Progenitor cell of endocrine pancreas (in vitro differentiated cells): ENCODE measurements around the gene THPO. TPM values are rescaled to one million over a fixed set of nuclear protein-coding genes. Genes with fewer than 3 reads are reported as not detected.

Source experiments
- DNase-seq: peaks from one replicate; pipeline ENCODE4 v3.0.0; 2021; ENCODE audit warnings: low spot score; ENCODE audit not compliant: unreplicated experiment
- H3K27ac Mint-ChIP-seq: 2 replicates; pipeline ENCODE4 v1.8.0; 2021; ENCODE audit warnings: mild to moderate bottlenecking, moderate library complexity, mixed read lengths
- H3K27me3 Mint-ChIP-seq: 2 replicates; pipeline ENCODE4 v1.8.0; 2021; ENCODE audit warnings: mixed read lengths
- H3K36me3 Mint-ChIP-seq: 2 replicates; pipeline ENCODE4 v1.8.0; 2022; ENCODE audit warnings: mixed read lengths; ENCODE audit not compliant: insufficient read depth
- H3K4me1 Mint-ChIP-seq: 2 replicates; pipeline ENCODE4 v1.8.0; 2021; ENCODE audit warnings: low read depth, mixed read lengths
- H3K4me3 Mint-ChIP-seq: 2 replicates; pipeline ENCODE4 v1.8.0; 2021; ENCODE audit warnings: low read depth, mild to moderate bottlenecking, moderate library complexity, mixed read lengths
- H3K9me3 Mint-ChIP-seq: 2 replicates; pipeline ENCODE4 v1.8.0; 2021; ENCODE audit warnings: low read depth, mixed read lengths
- total RNA-seq: library from RNA; stranded (reverse); gene quantifications from 2 replicates; pipeline ENCODE4 v1.2.1, GENCODE V29; 2021
- TF ChIP-seq, protein P1 (sequence below): fragments of 200-600 bp; sonication (generic); IDR thresholded peaks from one replicate; pipeline ENCODE4 v1.5.0; 2021; ENCODE audit warnings: antibody characterized with exemption, mild to moderate bottlenecking; ENCODE audit not compliant: unreplicated experiment

The THPO gene
- total RNA-seq, 1 donor from 2014 or later, result 7.1 TPM

DNA sequence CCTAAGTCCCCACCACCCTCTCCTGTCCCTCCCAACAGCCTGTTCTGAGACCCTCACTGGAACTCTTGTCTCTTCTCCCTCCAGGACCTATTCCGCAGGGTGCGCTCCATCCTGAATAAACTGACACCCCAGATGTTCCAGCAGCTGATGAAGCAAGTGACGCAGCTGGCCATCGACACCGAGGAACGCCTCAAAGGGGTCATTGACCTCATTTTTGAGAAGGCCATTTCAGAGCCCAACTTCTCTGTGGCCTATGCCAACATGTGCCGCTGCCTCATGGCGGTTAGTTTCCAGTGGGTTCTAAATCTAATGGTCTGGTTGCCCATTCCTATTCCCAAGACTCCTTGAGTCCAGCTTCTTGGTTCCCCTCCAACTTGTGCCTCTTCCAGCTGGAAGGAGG is 54.3 kb downstream of the THPO start:
- Mint-ChIP-seq H3K27me3 (no peaks in the 10 kb centered on the region), H3K4me3 (no peak overlapping the region), H3K27ac (no peak overlapping the region), H3K4me1 (no peaks in the 10 kb centered on the region), H3K9me3 (no peaks in the 10 kb centered on the region), H3K36me3 (peaks cover 47% of the 10 kb centered on the region)
- TF ChIP-seq, protein P1, sequence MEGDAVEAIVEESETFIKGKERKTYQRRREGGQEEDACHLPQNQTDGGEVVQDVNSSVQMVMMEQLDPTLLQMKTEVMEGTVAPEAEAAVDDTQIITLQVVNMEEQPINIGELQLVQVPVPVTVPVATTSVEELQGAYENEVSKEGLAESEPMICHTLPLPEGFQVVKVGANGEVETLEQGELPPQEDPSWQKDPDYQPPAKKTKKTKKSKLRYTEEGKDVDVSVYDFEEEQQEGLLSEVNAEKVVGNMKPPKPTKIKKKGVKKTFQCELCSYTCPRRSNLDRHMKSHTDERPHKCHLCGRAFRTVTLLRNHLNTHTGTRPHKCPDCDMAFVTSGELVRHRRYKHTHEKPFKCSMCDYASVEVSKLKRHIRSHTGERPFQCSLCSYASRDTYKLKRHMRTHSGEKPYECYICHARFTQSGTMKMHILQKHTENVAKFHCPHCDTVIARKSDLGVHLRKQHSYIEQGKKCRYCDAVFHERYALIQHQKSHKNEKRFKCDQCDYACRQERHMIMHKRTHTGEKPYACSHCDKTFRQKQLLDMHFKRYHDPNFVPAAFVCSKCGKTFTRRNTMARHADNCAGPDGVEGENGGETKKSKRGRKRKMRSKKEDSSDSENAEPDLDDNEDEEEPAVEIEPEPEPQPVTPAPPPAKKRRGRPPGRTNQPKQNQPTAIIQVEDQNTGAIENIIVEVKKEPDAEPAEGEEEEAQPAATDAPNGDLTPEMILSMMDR, result no peak
- DNase-seq, result no peak

DNA sequence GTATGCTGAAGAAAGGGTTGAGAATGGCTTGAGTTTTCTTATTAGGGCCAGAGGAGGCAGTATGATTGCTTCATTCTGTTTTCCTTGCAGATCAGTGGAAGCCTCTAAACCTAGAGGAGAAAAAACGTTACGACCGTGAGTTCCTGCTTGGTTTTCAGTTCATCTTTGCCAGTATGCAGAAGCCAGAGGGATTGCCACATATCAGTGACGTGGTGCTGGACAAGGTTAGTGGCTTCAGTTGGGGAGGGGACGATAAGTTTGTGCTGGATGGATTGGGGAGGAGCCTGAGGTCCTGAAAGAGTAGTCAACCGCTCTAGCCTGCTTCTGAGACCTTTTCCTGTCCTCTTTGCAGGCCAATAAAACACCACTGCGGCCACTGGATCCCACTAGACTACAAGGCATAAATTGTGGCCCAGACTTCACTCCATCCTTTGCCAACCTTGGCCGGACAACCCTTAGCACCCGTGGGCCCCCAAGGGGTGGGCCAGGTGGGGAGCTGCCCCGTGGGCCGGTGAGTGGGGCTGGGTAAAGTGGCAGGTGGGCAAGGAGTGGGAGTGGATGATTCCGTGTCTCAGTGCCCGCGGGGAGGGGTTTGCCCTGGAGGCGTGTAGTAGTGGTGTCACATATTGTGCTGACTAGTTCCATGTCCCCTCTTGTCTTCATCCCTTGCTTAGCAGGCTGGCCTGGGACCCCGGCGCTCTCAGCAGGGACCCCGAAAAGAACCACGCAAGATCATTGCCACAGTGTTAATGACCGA is 55.1 kb downstream of the THPO start:
- H3K36me3 Mint-ChIP-seq, result peaks cover 46% of the 10 kb centered on the region

More for the DNA sequence above, 55.1 kb downstream of the THPO start:
- no peak for DNase-seq
- H3K4me1 Mint-ChIP-seq, result peaks cover under 1% of the 10 kb centered on the region
- no peaks in the 10 kb centered on the region for H3K9me3 Mint-ChIP-seq
- no peaks in the 10 kb centered on the region for H3K27me3 Mint-ChIP-seq
- H3K27ac Mint-ChIP-seq, result no peak overlapping the region
- no peak overlapping the region for H3K4me3 Mint-ChIP-seq
- TF ChIP-seq, protein P1, result no peak

Other genes starting within 250 kb of the THPO start
- 45.4 and 45.7 TPM in 2 replicates for gene EIF2B5, start 242.8 kb downstream of the THPO start, total RNA-seq
- gene DVL3, start 222.8 kb downstream of the THPO start, total RNA-seq, result 112 and 118 TPM in 2 replicates
- 213 and 223 TPM in 2 replicates for gene AP2M1, start 203.4 kb downstream of the THPO start, total RNA-seq
- 60.8 and 65.9 TPM in 2 replicates for gene ABCF3, start 192.0 kb downstream of the THPO start, total RNA-seq
- 67.9 and 71.5 TPM in 2 replicates for gene VWA5B2, start 148.6 kb downstream of the THPO start, total RNA-seq
- 34.5 and 35.3 TPM in 2 replicates for gene ALG3, start 129.2 kb downstream of the THPO start, total RNA-seq
- gene EEF1AKMT4, start 128.5 kb downstream of the THPO start, total RNA-seq, result 3.9 and 4.5 TPM in 2 replicates
- 1.3 and 1.4 TPM in 2 replicates for gene CAMK2N2, start 116.7 kb downstream of the THPO start, total RNA-seq
- gene ECE2, start 102.2 kb downstream of the THPO start, total RNA-seq, result not detected in 2 replicates
- 259 and 269 TPM in 2 replicates for gene PSMD2, start 79.0 kb downstream of the THPO start, total RNA-seq
- gene EIF4G1, start 63.6 kb downstream of the THPO start, total RNA-seq, result 333 and 341 TPM in 2 replicates
- gene FAM131A, start 40.6 kb downstream of the THPO start, total RNA-seq, result 15.4 and 17.3 TPM in 2 replicates
- gene CLCN2, start 16.6 kb downstream of the THPO start, total RNA-seq, result 21.9 and 22.4 TPM in 2 replicates
- gene POLR2H, start 16.5 kb downstream of the THPO start, total RNA-seq, result 89.3 and 90.5 TPM in 2 replicates
- 10.2 and 13.0 TPM in 2 replicates for gene CHRD, start 1.8 kb upstream of the THPO start, total RNA-seq
- 11.7 and 13.4 TPM in 2 replicates for gene EPHB3, start 183.6 kb upstream of the THPO start, total RNA-seq